ENCODE data around the gene HNMT. TPM values are rescaled to one million over a fixed set of nuclear protein-coding genes. Genes with fewer than 3 reads are reported as not detected.

Gene HNMT
- total RNA-seq, 3 donors from 2014 or later (not counting 1 experiment from before 2014, with no cell fraction given): 1.1 to 2.1 (median 1.5) TPM

- Histone ChIP-seq H3K4me1 (ENCODE audit: control insufficient read depth, insufficient read depth, low read length) (no peaks in the 10 kb centered on the region), H3K4me3 (ENCODE audit: low read length) (no peak overlapping the region), H3K36me3 (ENCODE audit: control insufficient read depth, insufficient read depth, low read length) (no peaks in the 10 kb centered on the region), H3K9me3 (ENCODE audit: control insufficient read depth, insufficient read depth, low read length) (peaks cover 2% of the 10 kb centered on the region), H3K27ac (ENCODE audit: low read length) (no peak overlapping the region), H3K27me3 (ENCODE audit: control insufficient read depth, insufficient read depth, low read length) (no peaks in the 10 kb centered on the region)
- 100% methylated on average over 3 of the region's 4 CpGs for WGBS (ENCODE audit: insufficient coverage)
- H3K9me3 Mint-ChIP-seq: peaks cover 0 to 6% of the 10 kb centered on the region in 2 donors
- no peak overlapping the region for H3K27ac Mint-ChIP-seq
- H3K36me3 Mint-ChIP-seq: no peaks in the 10 kb centered on the region
- no peaks in the 10 kb centered on the region for H3K27me3 Mint-ChIP-seq (ENCODE audit: low read depth in 2 of 2)
- intact Hi-C loops (cut with micrococcal nuclease): no loop called here
- DNase-seq (no peak), ATAC-seq (no peak)
- TF ChIP-seq, protein P1, sequence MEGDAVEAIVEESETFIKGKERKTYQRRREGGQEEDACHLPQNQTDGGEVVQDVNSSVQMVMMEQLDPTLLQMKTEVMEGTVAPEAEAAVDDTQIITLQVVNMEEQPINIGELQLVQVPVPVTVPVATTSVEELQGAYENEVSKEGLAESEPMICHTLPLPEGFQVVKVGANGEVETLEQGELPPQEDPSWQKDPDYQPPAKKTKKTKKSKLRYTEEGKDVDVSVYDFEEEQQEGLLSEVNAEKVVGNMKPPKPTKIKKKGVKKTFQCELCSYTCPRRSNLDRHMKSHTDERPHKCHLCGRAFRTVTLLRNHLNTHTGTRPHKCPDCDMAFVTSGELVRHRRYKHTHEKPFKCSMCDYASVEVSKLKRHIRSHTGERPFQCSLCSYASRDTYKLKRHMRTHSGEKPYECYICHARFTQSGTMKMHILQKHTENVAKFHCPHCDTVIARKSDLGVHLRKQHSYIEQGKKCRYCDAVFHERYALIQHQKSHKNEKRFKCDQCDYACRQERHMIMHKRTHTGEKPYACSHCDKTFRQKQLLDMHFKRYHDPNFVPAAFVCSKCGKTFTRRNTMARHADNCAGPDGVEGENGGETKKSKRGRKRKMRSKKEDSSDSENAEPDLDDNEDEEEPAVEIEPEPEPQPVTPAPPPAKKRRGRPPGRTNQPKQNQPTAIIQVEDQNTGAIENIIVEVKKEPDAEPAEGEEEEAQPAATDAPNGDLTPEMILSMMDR (IDR thresholded peaks at IDR 0.05): no peak
- H3K4me1 Mint-ChIP-seq: no peaks in the 10 kb centered on the region
- H3K4me3 Mint-ChIP-seq: no peak overlapping the region
These were observed 4.0 kb upstream of the HNMT start for GRCh38 chr2:137960223-137960622.

DNA sequence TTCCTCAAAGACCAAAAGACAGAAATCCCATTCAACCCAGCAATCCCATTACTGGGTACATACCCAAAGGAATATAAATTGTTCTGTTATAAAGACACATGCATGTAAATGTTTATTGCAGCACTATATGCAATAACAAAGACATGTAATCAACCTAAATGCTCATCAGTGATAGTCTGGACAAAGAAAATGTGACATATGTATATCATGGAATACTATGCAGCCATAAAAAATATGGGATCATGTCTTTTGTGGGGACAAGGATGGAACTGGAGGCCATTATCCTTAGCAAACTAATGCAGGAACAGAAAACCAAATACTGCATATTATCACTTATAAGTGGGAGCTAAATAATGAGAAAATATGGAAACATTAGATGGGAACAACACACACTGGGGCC is 2.7 kb upstream of the HNMT start:
- Mint-ChIP-seq H3K27ac (no peak overlapping the region), H3K36me3 (no peaks in the 10 kb centered on the region), H3K9me3 (peaks cover 0 to 6% of the 10 kb centered on the region in 2 donors), H3K27me3 (ENCODE audit: low read depth in 2 of 2) (no peaks in the 10 kb centered on the region), H3K4me3 (no peak overlapping the region), H3K4me1 (no peaks in the 10 kb centered on the region)
- Histone ChIP-seq H3K9me3 (ENCODE audit: control insufficient read depth, insufficient read depth, low read length) (peaks cover 2% of the 10 kb centered on the region), H3K27ac (ENCODE audit: low read length) (no peak overlapping the region), H3K36me3 (ENCODE audit: control insufficient read depth, insufficient read depth, low read length) (no peaks in the 10 kb centered on the region), H3K4me3 (ENCODE audit: low read length) (no peak overlapping the region), H3K27me3 (ENCODE audit: control insufficient read depth, insufficient read depth, low read length) (no peaks in the 10 kb centered on the region), H3K4me1 (ENCODE audit: control insufficient read depth, insufficient read depth, low read length) (no peaks in the 10 kb centered on the region)
- DNase-seq (no peak), ATAC-seq (no peak)
- intact Hi-C loops (cut with micrococcal nuclease): no loop called here
- TF ChIP-seq, protein P1 (IDR thresholded peaks at IDR 0.05): no peak

- peaks cover 2% of the 10 kb centered on the region for H3K9me3 ChIP-seq (ENCODE audit: control insufficient read depth, insufficient read depth, low read length)
- no peak overlapping the region for H3K4me3 ChIP-seq (ENCODE audit: low read length)
- DNase-seq (no peak), ATAC-seq (no peak)
- no peaks in the 10 kb centered on the region for H3K27me3 ChIP-seq (ENCODE audit: control insufficient read depth, insufficient read depth, low read length)
- 74% methylated on average over 9 of the region's 9 CpGs for WGBS (ENCODE audit: insufficient coverage)
- Mint-ChIP-seq H3K4me1 (no peaks in the 10 kb centered on the region), H3K27me3 (ENCODE audit: low read depth in 2 of 2) (no peaks in the 10 kb centered on the region), H3K9me3 (peaks cover 0 to 3% of the 10 kb centered on the region in 2 donors), H3K27ac (no peak overlapping the region), H3K4me3 (no peak overlapping the region), H3K36me3 (no peaks in the 10 kb centered on the region)
- no peak overlapping the region for H3K27ac ChIP-seq (ENCODE audit: low read length)
- TF ChIP-seq, protein P1 (IDR thresholded peaks at IDR 0.05): no peak
- no peaks in the 10 kb centered on the region for H3K36me3 ChIP-seq (ENCODE audit: control insufficient read depth, insufficient read depth, low read length)
- intact Hi-C loops (cut with micrococcal nuclease): no loop called here
- H3K4me1 ChIP-seq (ENCODE audit: control insufficient read depth, insufficient read depth, low read length): no peaks in the 10 kb centered on the region
These were observed 673 bp upstream of the HNMT start for GRCh38 chr2:137963535-137964065.

DNA sequence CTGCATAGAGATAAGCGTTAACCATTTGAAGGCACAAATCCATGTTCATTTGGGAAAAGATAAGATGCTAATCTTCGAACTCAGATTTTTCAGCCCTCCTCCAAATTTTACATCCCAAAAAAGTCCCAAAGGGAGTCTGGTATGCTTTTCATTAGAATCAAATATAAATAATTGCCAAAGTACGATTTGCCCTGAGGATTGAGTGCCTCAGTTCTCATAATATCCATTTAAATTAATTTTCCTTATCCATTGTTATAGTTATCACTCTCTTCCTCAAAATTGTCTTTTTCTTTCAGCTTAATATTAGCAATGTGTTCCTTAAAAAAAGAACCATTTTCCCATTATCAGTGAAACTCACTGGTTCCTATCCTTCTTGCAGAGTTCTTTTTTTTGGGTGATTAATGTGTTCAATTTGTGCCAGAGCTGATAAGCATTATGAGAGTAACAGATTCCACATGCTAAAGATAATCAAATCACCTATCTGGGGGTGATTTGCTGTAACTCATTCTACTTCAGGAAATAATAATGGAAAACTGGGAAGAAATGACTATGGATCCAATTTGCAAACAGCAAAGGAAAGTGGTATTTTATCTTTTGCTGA is 686 bp downstream of the HNMT start:
- Mint-ChIP-seq H3K4me1 (no peaks in the 10 kb centered on the region), H3K9me3 (peaks cover 4 to 7% of the 10 kb centered on the region in 2 donors), H3K27ac (no peak overlapping the region), H3K27me3 (ENCODE audit: low read depth in 2 of 2) (no peaks in the 10 kb centered on the region), H3K4me3 (no peak overlapping the region), H3K36me3 (no peaks in the 10 kb centered on the region)
- H3K36me3 ChIP-seq (ENCODE audit: control insufficient read depth, insufficient read depth, low read length): no peaks in the 10 kb centered on the region
- H3K27me3 ChIP-seq (ENCODE audit: control insufficient read depth, insufficient read depth, low read length): no peaks in the 10 kb centered on the region
- H3K9me3 ChIP-seq (ENCODE audit: control insufficient read depth, insufficient read depth, low read length): peaks cover 2% of the 10 kb centered on the region
- no peak overlapping the region for H3K27ac ChIP-seq (ENCODE audit: low read length)
- ATAC-seq (no peak), DNase-seq (no peak)
- intact Hi-C loops (cut with micrococcal nuclease): no loop called here
- 61% methylated on average over 3 of the region's 3 CpGs for WGBS (ENCODE audit: insufficient coverage)
- no peaks in the 10 kb centered on the region for H3K4me1 ChIP-seq (ENCODE audit: control insufficient read depth, insufficient read depth, low read length)
- no peak overlapping the region for H3K4me3 ChIP-seq (ENCODE audit: low read length)
- TF ChIP-seq, protein P1 (IDR thresholded peaks at IDR 0.05): no peak
